GM21423 (cell line): ENCODE data around the gene DLL1.

Source experiments
- ATAC-seq: cut with Tn5 transposase; IDR thresholded peaks from one replicate; pipeline ENCODE4 v1.9.1; 2021; ENCODE audit warnings: mild to moderate bottlenecking, moderate library complexity; ENCODE audit not compliant: unreplicated experiment

DLL1 gene

GRCh38 chr6:170253226-170253909 is 37.5 kb downstream of the DLL1 start:
- ATAC-seq: no peak

GRCh38 chr6:170251776-170252571 is 38.9 kb downstream of the DLL1 start:
- ATAC-seq: no peak

- no peak for ATAC-seq
Measured at GRCh38 chr6:170250981-170251775, 39.7 kb downstream of the DLL1 start.

- no peak for ATAC-seq
Measured at GRCh38 chr6:170250455-170250854, 40.4 kb downstream of the DLL1 start.

DNA sequence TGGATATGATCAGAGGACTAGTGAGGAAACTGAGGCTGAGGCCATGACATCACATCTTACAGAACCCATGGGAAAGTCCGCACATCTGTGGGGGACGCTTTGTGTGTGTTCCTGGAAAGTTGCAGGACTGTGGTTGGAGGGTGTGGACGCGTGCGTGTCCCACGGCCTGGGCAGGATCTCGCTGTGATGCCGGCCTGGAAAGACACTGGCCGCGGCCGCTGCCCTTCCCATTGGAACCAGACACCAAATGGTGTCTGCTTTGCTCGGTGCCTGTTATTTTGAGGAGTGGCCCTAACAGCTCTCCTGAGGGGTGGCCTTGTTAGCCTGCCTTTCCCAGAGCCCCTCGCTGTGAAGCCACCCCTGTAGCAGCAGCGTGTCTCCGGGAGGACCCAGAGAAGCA is 41.1 kb downstream of the DLL1 start:
- ATAC-seq: no peak

- ATAC-seq: no peak
Measured at GRCh38 chr6:170248861-170249600, 41.8 kb downstream of the DLL1 start.

- ATAC-seq: no peak
Measured at GRCh38 chr6:170248111-170248805, 42.6 kb downstream of the DLL1 start.

GRCh38 chr6:170247178-170247701 is 43.6 kb downstream of the DLL1 start:
- ATAC-seq: no peak

DNA sequence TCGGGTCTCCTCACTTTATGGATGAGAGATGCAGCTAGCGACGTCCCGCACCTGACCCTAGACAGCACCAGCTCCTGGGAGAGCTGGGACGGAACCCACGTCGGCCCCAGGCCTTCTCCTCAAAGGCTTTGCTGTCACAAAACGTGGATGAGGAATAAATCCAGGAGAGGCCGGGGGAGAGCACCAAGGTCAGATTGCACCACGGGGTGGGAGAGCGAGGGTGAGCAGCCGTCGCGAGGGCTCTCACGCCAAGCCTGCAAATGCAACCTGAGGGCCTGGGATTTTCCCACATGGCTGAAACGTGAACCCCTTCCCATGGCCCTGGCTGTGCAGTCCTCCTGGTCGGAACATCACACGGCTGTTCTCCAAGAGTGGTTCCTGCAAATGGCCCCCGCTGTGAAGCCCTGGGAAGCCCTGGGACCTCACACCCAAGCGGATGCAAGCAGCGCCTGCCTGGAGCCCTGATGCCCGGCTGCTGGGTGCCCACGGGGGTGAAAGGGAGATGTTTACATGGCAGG is 45.3 kb downstream of the DLL1 start:
- ATAC-seq: no peak

DNA sequence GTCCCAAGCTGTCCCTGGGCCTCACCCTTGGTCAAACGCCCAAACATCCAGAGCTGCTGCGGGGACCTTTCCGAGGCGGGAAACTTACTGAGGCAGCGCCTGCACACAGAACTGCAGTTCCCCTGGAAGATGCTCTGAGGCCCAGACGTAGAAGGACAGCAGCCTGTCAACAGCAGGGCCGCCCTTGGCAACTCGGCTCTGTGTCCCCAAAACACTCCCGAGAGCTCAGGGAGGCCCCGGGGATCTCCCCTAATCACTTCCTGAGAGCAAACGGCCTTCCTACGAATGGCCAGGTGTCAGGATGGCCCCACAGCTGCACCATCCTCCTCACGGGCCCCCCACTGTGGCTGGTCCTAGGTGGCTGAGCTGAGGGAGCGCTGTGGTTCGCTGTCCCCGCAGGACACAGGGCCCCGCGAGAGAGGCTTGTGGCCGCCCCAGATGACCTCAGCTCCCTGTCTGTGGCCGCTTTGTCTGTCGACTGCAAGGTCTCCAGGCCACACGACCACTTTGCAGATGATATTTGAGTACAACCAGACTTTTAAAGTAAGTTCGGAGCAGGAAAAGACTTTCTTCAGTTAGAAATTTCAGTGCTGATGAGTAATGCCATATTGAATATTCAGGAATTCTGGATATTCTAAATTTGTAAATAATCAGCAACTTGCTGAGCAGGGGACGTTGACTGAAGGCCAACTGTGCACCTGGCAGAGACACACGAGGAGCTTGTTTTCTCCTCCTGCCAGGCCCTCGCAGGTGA is 46.0 kb downstream of the DLL1 start:
- no peak for ATAC-seq

DNA sequence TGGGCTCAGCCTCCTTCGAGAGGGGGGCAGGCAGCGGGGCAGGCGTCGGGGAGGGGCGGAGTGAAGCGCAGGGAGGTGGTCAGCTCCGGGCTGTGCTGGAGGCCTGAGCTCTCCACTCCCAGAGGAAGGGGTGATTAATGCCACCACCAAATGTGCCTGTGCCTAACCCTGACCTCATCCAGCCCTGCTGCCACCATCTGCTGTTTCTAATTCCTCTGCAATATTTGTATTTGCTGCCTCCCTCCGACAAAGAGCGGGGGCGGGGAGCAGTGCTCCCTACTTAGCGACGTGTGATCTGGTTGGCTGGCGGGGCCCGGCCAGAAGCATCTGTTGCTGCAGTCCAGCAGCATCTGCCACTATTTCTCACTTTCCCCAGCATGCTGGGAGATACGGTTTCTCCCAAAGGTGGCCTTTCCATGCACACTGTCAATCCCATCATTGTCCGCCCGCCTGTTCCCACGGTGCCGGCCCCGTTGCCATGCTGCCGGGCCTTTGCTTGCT is 47.0 kb downstream of the DLL1 start:
- no peak for ATAC-seq

DNA sequence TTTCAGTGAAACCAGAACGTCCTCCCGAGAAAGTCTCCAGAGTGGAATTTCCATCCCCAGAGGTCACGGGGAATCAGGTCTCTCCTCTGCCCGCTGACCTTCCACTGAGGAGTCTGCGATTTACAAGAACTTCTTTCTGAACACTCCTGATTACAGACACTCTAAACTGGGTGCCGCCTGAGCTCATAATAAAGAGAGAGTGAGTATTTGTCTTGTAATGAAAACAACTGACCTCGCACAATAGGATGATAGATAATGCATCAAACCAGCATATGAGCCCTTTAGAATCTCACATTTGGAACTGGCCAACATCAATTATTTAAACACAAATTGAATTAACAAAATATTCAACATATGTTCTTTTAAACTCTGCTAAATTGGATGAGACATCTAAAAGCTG is 47.5 kb downstream of the DLL1 start:
- ATAC-seq: no peak

DNA sequence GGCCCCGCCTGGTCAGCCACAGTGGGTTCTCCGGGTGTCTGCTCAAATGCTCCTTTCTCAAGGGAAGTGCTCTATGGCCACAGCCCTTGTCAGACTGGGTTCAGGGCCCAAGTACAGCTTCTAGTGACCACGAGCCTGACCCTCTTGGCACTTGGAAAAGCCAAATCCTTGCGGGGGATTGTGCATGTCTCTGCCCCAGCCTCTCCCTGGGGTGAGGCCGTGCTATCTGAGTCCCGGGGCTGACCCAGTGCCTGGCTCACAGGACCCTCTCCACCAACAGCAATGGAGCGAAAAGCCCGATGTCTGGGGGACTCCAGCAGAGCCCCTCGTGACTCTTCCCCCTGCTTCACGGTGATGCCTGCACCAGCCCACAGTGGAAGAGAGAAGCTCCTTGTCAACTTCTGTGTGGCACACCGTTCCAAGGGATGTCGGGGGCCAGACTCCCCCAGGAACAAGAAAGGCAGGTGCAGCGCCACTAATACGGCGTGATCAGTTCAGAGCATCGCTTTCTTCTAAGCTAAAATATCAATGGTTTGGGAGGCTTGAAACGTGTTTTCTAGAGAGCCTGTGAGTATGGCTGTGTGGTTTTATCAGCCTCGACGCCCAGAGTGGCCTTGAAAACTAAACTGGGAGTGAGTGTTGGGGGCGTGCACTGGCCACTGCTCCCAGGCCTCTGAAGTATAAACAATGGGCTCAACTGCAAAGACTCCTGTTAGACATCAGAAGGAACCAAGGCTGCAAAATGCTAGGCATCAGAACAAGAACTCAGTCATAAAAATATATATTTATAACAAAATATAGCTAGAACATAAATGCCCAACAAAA is 51.9 kb downstream of the DLL1 start:
- ATAC-seq: no peak

GRCh38 chr6:170237999-170238740 is 52.7 kb downstream of the DLL1 start:
- no peak for ATAC-seq

DNA sequence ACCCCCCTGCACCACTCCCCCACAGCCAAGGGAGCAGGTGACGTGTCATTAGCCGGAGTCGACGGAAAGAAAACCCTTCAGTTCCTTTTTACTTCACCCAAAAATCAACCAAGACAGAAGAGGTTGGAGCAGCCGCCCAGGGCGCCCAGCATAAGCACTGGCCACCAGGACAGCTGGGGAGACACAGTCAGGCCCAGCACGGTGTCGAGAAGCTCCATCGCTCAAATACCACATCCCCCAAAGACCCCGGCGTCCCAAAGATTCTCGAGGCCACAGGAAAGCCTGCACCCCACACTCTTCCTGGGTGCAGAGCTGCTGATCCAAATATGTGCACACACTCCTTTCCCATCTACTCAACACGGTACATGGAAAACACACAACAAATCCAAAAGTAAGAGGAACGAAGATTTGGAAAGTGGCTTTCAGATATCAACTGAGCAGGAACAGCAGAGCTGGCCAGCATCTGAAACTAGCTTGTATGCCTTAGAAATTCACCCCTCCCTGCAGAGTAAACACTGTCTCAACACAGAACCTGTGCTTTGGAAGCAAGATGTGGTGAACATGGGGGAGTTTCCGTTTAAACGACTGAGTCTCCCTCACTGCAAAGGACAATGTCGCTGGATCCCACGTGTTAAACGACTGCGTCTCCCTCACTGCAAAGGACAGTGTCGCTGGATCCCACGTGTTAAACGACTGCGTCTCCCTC is 54.6 kb downstream of the DLL1 start:
- no peak for ATAC-seq

GRCh38 chr6:170235391-170236125 is 55.3 kb downstream of the DLL1 start:
- no peak for ATAC-seq
